Stimulated activated CD4-positive, alpha-beta T cell treated with anti-CD3 and anti-CD28 coated beads, Interleukin-15, amount 100 ng/mL, for 1 hour (primary cell): ENCODE results near the gene CABP1.

Experiments used
- DNase-seq, 2 donors: peaks; one replicate each; pipeline ENCODE4 v3.0.0-alpha.2; 2020; ENCODE audit warnings: low read depth in 1 of 2, low spot score in 1 of 2

The CABP1 gene

GRCh38 chr12:120690083-120690450 lies 49.6 kb downstream of the CABP1 start:
- DNase-seq = no peak

GRCh38 chr12:120690978-120691377 lies 50.6 kb downstream of the CABP1 start:
- no peak for DNase-seq

GRCh38 chr12:120692524-120693033 lies 52.2 kb downstream of the CABP1 start:
- no peak for DNase-seq

- DNase-seq = no peak
Measured at GRCh38 chr12:120693848-120694247, 53.4 kb downstream of the CABP1 start.

GRCh38 chr12:120696626-120697025 lies 56.2 kb downstream of the CABP1 start:
- DNase-seq = no peak

- no peak for DNase-seq
Measured at GRCh38 chr12:120697344-120697743, 56.9 kb downstream of the CABP1 start.

- DNase-seq = no peak
Measured at GRCh38 chr12:120698665-120699064, 58.2 kb downstream of the CABP1 start.

GRCh38 chr12:120699553-120699952 lies 59.1 kb downstream of the CABP1 start:
- no peak for DNase-seq

- DNase-seq = no peak
Measured at GRCh38 chr12:120700886-120701285, 60.5 kb downstream of the CABP1 start.

GRCh38 chr12:120702637-120703036 lies 62.2 kb downstream of the CABP1 start:
- no peak for DNase-seq

- DNase-seq = no peak
Measured at GRCh38 chr12:120703311-120703942, 63.0 kb downstream of the CABP1 start.

GRCh38 chr12:120705618-120706017 lies 65.2 kb downstream of the CABP1 start:
- no peak for DNase-seq

GRCh38 chr12:120706029-120706428 lies 65.6 kb downstream of the CABP1 start:
- no peak for DNase-seq

GRCh38 chr12:120708651-120709050 lies 68.2 kb downstream of the CABP1 start:
- no peak for DNase-seq

GRCh38 chr12:120710031-120710804 lies 69.8 kb downstream of the CABP1 start, which contains the start of gene UNC119B:
TSS of gene UNC119B (plus strand) at chr12:120710458. CDS start at chr12:120710475, 17 bp downstream.
- DNase-seq = peak; percentile 58 to 71

GRCh38 chr12:120710805-120711296 lies 70.4 kb downstream of the CABP1 start:
- no peak for DNase-seq

- no peak for DNase-seq
Measured at GRCh38 chr12:120711411-120711810, 71.0 kb downstream of the CABP1 start.

- no peak for DNase-seq
Measured at GRCh38 chr12:120712610-120713009, 72.2 kb downstream of the CABP1 start.

- DNase-seq = peak in 1 of 2 donors; percentile 50
Measured at GRCh38 chr12:120713861-120714482, 73.5 kb downstream of the CABP1 start.
